Stimulated activated CD8-positive, alpha-beta memory T cell treated with anti-CD3 and anti-CD28 coated beads, Interleukin-7, amount 100 ng/mL, for 24 hours (primary cell): ENCODE results near the gene GOLGA6D.
A peak's percentile ranks its signal among the peaks of the same experiment; 100 is the strongest.
"Not testable (repeated sequence)": the region's sequence is repeated elsewhere in the genome, so short reads cannot be mapped to it uniquely, and the experiment has no call there.

Experiments used
- DNase-seq: peaks from one replicate; pipeline ENCODE4 v3.0.0-alpha.2; 2020; ENCODE audit warnings: low read depth

The GOLGA6D gene

DNA sequence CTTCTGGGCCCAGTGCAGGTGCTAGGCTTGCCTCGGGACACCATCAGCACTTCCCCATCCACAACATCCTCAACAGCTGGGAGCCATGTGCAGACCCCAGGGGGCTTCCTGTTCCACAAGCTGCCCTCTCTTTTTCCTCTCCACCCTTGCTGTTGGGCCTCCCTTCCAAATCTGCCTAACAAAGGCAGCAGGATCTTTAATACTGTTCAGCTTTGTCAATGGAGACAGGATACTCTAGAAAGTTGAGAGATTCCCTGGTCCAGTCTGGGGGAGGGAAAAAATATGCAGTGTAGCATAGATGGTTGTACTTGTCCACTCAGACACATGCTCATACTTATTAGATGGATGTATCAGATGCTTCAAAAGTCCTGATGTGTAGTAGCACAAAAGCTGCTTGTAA lies 4.1 kb upstream of the GOLGA6D start:
- not testable (repeated sequence) for DNase-seq

DNA sequence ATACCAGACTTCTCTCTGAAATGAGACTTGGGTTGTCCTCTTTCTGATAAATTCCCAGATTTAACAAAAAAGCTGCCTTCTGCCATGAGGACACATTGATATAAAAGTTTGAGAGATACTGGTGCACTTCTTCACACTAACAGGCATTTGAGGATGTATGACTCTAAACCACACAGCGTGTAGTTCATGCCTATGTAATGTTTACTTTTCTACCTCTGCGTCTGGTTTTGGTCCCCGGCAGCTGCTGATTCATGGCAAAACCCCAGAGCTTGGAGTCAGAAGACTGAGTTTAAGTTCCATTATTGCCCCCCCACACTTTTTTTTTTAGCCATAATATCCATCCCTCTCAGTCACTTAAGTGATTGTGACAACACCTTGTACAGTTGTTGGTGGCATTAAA lies 1.5 kb downstream of the GOLGA6D start:
- DNase-seq, result not testable (repeated sequence)

- not testable (repeated sequence) for DNase-seq
Measured at GRCh38 chr15:75293660-75294059, 11.0 kb downstream of the GOLGA6D start.

DNA sequence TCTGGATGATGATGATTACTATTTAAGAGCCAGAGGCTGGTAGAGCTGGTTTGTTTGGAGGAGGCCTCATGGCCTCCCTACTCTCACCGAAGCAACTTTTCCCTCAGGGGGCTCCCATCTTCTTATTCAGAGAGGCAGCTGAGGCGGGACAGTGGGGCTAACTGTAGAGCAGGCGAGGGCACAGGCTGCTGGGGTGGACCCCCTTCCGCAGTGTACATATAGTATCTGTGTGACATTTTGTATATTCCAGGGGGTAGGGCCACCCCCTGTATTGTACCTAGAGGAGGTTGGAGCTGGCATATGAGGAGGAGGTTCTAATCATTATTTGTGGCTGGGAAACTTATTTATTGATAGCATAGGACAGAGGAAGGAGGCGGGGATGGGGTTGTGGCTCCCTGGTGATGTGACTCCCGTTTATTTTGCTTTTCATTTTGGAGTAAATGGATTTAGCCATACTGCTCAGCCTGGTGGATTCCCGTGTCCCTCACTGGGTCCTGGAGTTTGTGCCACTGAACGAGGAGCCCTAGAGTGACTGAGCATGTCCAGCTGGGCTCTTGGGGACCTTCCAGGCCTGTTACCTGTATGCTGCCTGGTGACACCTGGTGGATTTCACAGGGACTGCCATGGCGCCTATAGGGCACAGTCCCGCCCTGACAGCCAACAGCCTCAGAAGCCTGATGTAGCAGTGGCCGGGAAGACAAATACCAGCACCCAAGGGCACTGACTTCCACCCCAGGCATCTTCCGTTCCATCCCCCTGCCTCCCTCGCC lies 16.1 kb downstream of the GOLGA6D start:
- not testable (repeated sequence) for DNase-seq

DNA sequence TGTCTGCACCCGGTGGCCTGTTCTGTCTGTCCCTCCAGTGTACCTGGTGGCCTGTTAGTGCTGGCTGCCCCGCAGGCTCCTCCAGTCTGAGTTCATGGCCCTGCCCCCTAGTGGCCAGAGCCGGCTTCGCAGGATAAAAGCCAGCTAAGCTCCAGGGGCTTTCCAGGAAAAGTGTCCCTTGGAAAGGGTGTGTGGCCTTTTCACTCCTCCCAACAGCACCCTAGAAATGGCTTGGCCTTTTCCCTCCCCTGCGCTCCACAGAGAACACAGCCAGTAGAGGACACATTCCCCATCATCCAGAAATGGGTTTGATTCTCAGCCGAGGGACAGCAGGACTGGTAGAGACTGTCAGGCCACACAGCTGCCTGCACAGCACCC lies 16.7 kb downstream of the GOLGA6D start:
- DNase-seq, result peak; percentile 44

- not testable (repeated sequence) for DNase-seq
Measured at GRCh38 chr15:75300026-75300425, 17.4 kb downstream of the GOLGA6D start.

- DNase-seq, result no peak
Measured at GRCh38 chr15:75302318-75302717, 19.7 kb downstream of the GOLGA6D start.

DNA sequence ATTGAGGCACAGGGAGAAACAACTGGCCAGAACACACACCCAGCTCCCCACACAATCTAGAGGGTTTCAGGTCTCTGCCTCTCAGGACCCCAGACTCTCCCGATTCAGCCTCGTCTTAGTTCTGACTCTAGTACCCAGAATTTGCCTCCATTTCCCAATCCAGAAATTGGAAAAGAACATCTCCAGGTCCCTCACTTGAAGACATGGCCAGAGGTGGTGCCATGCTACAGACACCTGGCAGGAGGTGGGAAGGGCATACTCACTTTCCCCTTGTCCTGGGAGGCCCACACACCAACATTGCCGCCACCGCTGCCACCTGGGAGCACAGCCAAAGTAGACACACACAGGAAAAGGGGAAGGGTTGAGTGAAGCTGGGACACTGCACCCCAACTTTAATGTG lies 20.1 kb downstream of the GOLGA6D start:
- not testable (repeated sequence) for DNase-seq

DNA sequence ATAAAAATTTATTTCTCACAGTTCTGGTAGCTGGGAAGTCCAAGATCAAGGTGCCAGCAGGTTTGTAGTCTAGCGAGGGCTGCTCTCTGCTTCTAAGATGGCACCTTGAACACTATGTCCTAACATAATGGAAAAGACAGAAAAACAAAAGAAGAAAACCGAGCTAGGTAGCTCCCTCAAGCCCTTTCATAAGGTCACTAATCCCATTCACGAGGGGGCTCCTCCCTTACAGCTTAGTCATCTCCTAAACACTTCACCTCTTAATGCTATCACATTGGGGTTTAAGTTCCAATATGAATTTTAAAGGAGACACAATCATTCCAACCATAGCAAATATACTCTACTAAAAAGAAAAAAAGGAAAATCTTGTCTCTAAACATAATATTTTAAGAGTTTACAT lies 23.6 kb downstream of the GOLGA6D start:
- no peak for DNase-seq

DNA sequence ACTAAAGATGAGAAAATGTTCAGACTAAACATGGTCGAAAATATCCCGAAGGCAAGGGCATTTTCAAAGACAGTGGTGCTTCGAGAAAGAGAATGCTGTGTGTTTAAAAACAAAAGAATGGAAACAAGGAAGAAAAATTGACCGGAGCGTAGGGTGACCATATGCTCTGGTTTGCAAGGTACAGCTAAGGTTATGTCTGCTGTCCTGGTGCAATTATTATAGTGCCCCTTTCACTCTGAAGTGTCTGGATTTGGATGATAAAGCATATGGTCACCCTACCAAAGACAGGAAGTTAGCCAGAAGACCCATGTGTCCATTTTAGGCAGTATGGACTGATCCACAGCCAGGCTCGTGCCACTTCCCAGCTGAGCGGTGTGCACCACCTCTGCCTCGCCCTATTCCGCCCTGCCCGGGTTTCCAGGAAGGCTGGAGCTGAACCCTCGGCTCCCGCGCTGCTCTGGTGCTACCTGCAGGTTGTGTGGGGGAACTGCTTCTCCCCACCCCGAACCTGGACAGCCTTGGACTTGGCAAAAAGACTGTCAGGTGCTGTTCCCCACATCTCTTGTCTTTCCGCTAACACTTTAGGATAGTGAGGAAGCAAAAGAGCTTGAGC lies 25.2 kb downstream of the GOLGA6D start:
- no peak for DNase-seq

- no peak for DNase-seq
Measured at GRCh38 chr15:75309711-75310110, 27.1 kb downstream of the GOLGA6D start.

GRCh38 chr15:75312548-75312947 lies 29.9 kb downstream of the GOLGA6D start:
- not testable (repeated sequence) for DNase-seq

GRCh38 chr15:75313116-75313845 lies 30.6 kb downstream of the GOLGA6D start:
- no peak for DNase-seq

- no peak for DNase-seq
Measured at GRCh38 chr15:75314552-75315290, 32.1 kb downstream of the GOLGA6D start.

GRCh38 chr15:75319231-75319897 lies 36.7 kb downstream of the GOLGA6D start:
- DNase-seq, result not testable (repeated sequence)

- DNase-seq, result no peak
Measured at GRCh38 chr15:75321711-75322110, 39.1 kb downstream of the GOLGA6D start.

GRCh38 chr15:75325922-75326321 lies 43.3 kb downstream of the GOLGA6D start:
- no peak for DNase-seq

DNA sequence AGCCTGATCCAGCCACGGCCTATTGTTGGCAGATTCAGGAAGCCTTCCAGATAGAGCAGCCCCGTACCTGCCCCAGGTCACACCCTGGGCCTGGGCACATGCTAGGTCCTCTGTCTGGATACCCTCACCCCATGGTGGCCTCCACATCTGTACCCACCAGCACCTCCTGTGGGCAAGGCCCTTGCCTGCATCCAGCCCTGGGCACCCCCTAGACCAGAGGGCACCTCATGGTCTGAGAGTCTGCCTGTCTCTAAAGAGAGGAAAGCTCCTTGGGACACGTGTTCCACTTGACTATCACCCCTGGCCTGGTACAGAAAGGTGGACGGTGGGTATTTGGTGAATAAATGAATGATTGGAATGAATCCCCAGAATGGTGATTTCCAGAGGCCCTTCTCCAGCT lies 44.4 kb downstream of the GOLGA6D start:
- no peak for DNase-seq

DNA sequence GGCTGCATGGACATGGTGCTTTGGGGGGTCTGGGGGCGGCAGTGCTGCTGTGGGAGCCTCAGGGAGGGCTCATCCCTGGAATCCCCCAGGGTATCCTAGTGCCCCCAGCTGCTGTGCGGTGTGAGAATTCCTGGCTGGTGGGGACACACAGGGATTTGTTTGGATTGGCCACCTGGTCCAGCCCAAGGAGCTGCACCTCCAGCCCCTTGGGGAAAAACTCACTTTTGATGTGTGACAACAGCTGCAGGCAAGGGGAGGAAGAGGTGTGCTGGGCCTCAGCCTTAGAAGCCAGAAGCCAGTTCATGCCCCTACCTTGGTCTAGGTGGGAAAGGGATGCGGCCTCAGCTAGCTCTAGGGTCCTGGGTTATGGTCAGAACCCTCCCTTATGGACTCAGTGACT lies 44.9 kb downstream of the GOLGA6D start:
- no peak for DNase-seq

- no peak for DNase-seq
Measured at GRCh38 chr15:75328493-75329314, 46.1 kb downstream of the GOLGA6D start.

GRCh38 chr15:75329571-75329970 lies 46.9 kb downstream of the GOLGA6D start:
- no peak for DNase-seq
